Spleen (tissue), 7 donors: ENCODE measurements around the gene C1QL4.

Experiments used
- CTCF ChIP-seq, 11 experiments: fragments of 200-600 bp in 7 of 11; fragments of 450-650 bp in 4 of 11; sonication (generic) in 4 of 11; IDR thresholded peaks in 8 of 11; conservative IDR thresholded peaks in 3 of 11; 1 replicate in 7 of 11; 2 replicates in 4 of 11; pipeline versions ENCODE4 v1.4.0 to v1.8.0; 2016 to 2021; ENCODE audit warnings: antibody characterized with exemption in 11 of 11, inconsistent platforms in 4 of 11, mild to moderate bottlenecking in 1 of 11
- POLR2AphosphoS5 ChIP-seq, 3 donors: sonication (generic); formaldehyde crosslinking; IDR thresholded peaks; one replicate each; pipeline ENCODE4 v1.5.1; 2017; ENCODE audit warnings: antibody characterized with exemption in 3 of 3
- donor health status: DM: no; HTN: no; CAD: no; lungs with moderate emphysema.
- donor health status: DM: no; HTN: no; CAD: no.
- donor health status: DM: no; HTN: no; CAD: no.

DNA sequence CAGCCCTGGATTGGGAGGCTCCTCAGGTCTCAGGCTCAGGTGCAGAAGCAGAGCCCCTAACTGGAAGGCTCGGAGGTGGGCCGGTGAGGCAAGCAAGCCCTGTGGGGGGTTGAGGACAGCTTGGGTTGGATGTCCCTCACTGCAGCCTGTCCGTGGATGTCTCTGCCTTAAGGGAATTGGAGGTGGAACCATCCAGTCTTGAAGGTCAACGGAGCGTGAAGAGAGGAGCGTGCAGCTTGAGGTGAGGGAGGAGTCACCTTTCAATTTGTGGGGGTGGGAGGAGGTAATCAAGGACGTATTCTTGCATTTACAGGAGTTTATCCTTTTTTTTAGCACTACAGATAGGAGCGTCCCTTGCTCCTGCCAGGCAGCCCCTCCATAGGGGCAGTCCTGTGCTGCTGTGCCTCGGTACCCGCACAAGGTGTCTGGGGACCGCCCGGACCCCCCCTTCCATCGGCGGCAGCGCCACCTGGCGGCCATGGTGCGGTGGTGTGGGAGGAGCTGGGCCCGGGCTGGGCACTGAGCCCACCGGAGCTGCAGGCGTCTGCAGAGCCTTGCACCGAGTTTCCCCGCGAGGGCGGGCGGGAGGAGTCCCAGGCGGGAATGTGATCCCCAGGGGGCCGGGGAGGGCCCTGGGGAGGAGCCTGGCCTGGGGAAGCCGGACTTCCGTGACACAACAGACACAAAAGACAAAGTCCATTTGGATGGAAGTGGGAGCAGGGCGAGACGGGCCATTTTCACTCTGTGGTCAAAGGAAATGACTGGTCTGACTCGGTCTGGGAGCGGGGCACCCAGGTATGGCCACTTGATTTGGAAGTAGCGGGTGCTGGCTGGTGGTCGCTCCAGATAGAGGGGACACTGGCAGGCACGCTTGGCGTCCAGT, 10.6 kb upstream of the C1QL4 start:
- peak; percentile 14 to 68 (median 50) for TF ChIP-seq POLR2AphosphoS5 (IDR thresholded peaks at IDR 0.05)
- TF ChIP-seq CTCF (IDR thresholded peaks at IDR 0.05 in 8 of 11, conservative IDR thresholded peaks at IDR 0.05 in 3 of 11): peak; percentile 76 to 98 (median 95)
